Measurements from ENCODE around the gene NLRP10. TPM values are rescaled to one million over a fixed set of nuclear protein-coding genes. Genes with fewer than 3 reads are reported as not detected.

NLRP10 gene
- total RNA-seq, 1 donor from 2014 or later, result not detected

- intact Hi-C loops (cut with micrococcal nuclease), result no loop called here
Observed at GRCh38 chr11:7977232-7977917, 12.1 kb upstream of the NLRP10 start.

- intact Hi-C loops (cut with micrococcal nuclease), result no loop called here
Observed at GRCh38 chr11:7974668-7975067, 9.4 kb upstream of the NLRP10 start.

- intact Hi-C loops (cut with micrococcal nuclease), result no loop called here
Observed at GRCh38 chr11:7973011-7973410, 7.8 kb upstream of the NLRP10 start.

- intact Hi-C loops (cut with micrococcal nuclease), result no loop called here
Observed at GRCh38 chr11:7971846-7972245, 6.6 kb upstream of the NLRP10 start.

GRCh38 chr11:7969756-7970646 lies 4.8 kb upstream of the NLRP10 start:
- intact Hi-C loops (cut with micrococcal nuclease), result no loop called here

- intact Hi-C loops (cut with micrococcal nuclease), result no loop called here
Observed at GRCh38 chr11:7968686-7969085, 3.4 kb upstream of the NLRP10 start.

- intact Hi-C loops (cut with micrococcal nuclease), result no loop called here
Observed at GRCh38 chr11:7967826-7968225, 2.6 kb upstream of the NLRP10 start.

GRCh38 chr11:7967097-7967496 lies 1.9 kb upstream of the NLRP10 start:
- intact Hi-C loops (cut with micrococcal nuclease), result no loop called here

GRCh38 chr11:7964873-7965272 lies 374 bp downstream of the NLRP10 start:
- intact Hi-C loops (cut with micrococcal nuclease), result no loop called here

- intact Hi-C loops (cut with micrococcal nuclease), result no loop called here
Observed at GRCh38 chr11:7964261-7964660, 986 bp downstream of the NLRP10 start.

GRCh38 chr11:7955191-7955590 lies 10.1 kb downstream of the NLRP10 start:
- intact Hi-C loops (cut with micrococcal nuclease), result no loop called here

GRCh38 chr11:7949934-7950333 lies 15.3 kb downstream of the NLRP10 start:
- intact Hi-C loops (cut with micrococcal nuclease), result no loop called here

- intact Hi-C loops (cut with micrococcal nuclease), result no loop called here
Observed at GRCh38 chr11:7944123-7944522, 21.1 kb downstream of the NLRP10 start.

- intact Hi-C loops (cut with micrococcal nuclease), result no loop called here
Observed at GRCh38 chr11:7941608-7942007, 23.6 kb downstream of the NLRP10 start, which contains the start of gene OR10A3. OR10A3 (minus strand) TSS chr11:7941708; CDS start chr11:7939520, 2,188 bp downstream.

GRCh38 chr11:7941146-7941545 lies 24.1 kb downstream of the NLRP10 start:
- intact Hi-C loops (cut with micrococcal nuclease), result no loop called here

GRCh38 chr11:7936615-7937014 lies 28.6 kb downstream of the NLRP10 start:
- intact Hi-C loops (cut with micrococcal nuclease), result no loop called here

GRCh38 chr11:7931168-7931567 lies 34.1 kb downstream of the NLRP10 start, which contains the start of gene OR10A6:
OR10A6 (minus strand) TSS chr11:7931268; CDS start chr11:7928662, 2,606 bp downstream.
- intact Hi-C loops (cut with micrococcal nuclease), result no loop called here

- intact Hi-C loops (cut with micrococcal nuclease), result no loop called here
Observed at GRCh38 chr11:7927635-7928034, 37.6 kb downstream of the NLRP10 start.

- intact Hi-C loops (cut with micrococcal nuclease), result no loop called here
Observed at GRCh38 chr11:7924536-7924935, 40.7 kb downstream of the NLRP10 start.

- intact Hi-C loops (cut with micrococcal nuclease), result no loop called here
Observed at GRCh38 chr11:7918141-7918540, 47.1 kb downstream of the NLRP10 start.
